ENCODE results near the gene ORC4.

The ORC4 gene

GRCh38 chr2:148020111-148021058 is at the start of gene ORC4:
TSS of gene ORC4 (minus strand) at chr2:148020737. CDS start at chr2:147975958, 44,779 bp downstream.
- H3K36me3 ChIP-seq (ENCODE audit: control insufficient read depth in 1 of 2, insufficient read depth in 2 of 2, low read length in 2 of 2) = no peaks in the 10 kb centered on the region
- H3K9me3 ChIP-seq (ENCODE audit: control insufficient read depth in 1 of 2, low read length in 2 of 2) = no peaks in the 10 kb centered on the region
- peak within 1 kb of the TSS; percentile 93 for H3K27ac ChIP-seq (ENCODE audit: low read length)
- H3K4me1 ChIP-seq (ENCODE audit: control insufficient read depth in 1 of 2, insufficient read depth in 2 of 2, low read length in 2 of 2) = peaks cover 0 to 22% of the 10 kb centered on the region in 2 donors
- H3K4me3 ChIP-seq (ENCODE audit: low read depth in 1 of 2, low read length in 2 of 2) = peak within 1 kb of the TSS; percentile 92 to 94
- H3K27me3 ChIP-seq (ENCODE audit: low read depth, low read length) = no peaks in the 10 kb centered on the region

DNA sequence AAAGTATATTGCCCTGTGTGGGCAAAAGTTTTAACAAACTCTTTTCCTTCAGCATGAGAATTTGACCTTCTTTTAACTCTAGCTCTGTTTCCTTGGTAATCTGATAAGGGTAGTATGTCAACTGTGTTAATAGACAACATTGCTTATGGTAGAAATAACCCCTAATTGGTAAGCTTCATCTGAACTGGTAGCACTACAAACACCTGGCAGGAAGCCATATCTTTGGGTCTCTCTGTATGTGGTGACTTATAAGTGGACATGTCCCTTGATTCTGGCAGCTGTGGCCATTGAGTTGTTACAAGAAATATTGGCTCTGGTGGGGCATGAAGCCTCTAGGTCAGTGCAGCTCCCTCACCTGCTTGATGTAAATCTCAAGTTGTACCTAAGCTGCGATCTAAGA is 47.3 kb upstream of the ORC4 start:
- Histone ChIP-seq H3K36me3 (ENCODE audit: control insufficient read depth in 1 of 2, insufficient read depth in 2 of 2, low read length in 2 of 2) (no peaks in the 10 kb centered on the region), H3K9me3 (ENCODE audit: control insufficient read depth in 1 of 2, low read length in 2 of 2) (no peaks in the 10 kb centered on the region), H3K27me3 (ENCODE audit: low read depth, low read length) (no peaks in the 10 kb centered on the region), H3K4me3 (ENCODE audit: low read depth in 1 of 2, low read length in 2 of 2) (no peak overlapping the region), H3K4me1 (ENCODE audit: control insufficient read depth in 1 of 2, insufficient read depth in 2 of 2, low read length in 2 of 2) (peaks cover 0 to 4% of the 10 kb centered on the region in 2 donors), H3K27ac (ENCODE audit: low read length) (no peak overlapping the region)

DNA sequence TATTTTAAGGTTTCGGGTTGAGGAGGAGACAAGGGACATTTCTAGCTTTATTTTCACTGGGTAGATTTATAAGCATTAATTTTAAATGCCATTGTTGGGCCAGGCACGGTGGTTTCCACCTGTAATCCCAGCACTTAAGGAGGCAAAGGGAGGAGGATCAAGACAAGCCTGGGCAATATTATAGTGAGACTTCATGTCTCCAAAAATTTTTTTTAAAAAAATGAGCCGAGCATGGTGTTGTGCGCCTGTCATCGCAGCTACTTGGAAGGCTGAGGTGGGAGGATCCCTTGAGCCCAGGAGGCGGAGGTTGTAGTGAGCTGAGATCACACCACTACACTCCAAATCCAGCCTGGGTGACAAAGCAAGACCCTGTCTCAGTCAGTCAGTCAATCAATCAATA is 45.4 kb upstream of the ORC4 start:
- no peak overlapping the region for H3K27ac ChIP-seq (ENCODE audit: low read length)
- H3K4me3 ChIP-seq (ENCODE audit: low read depth in 1 of 2, low read length in 2 of 2) = no peak overlapping the region
- no peaks in the 10 kb centered on the region for H3K9me3 ChIP-seq (ENCODE audit: control insufficient read depth in 1 of 2, low read length in 2 of 2)
- peaks cover 0 to 4% of the 10 kb centered on the region in 2 donors for H3K4me1 ChIP-seq (ENCODE audit: control insufficient read depth in 1 of 2, insufficient read depth in 2 of 2, low read length in 2 of 2)
- no peaks in the 10 kb centered on the region for H3K27me3 ChIP-seq (ENCODE audit: low read depth, low read length)
- no peaks in the 10 kb centered on the region for H3K36me3 ChIP-seq (ENCODE audit: control insufficient read depth in 1 of 2, insufficient read depth in 2 of 2, low read length in 2 of 2)

DNA sequence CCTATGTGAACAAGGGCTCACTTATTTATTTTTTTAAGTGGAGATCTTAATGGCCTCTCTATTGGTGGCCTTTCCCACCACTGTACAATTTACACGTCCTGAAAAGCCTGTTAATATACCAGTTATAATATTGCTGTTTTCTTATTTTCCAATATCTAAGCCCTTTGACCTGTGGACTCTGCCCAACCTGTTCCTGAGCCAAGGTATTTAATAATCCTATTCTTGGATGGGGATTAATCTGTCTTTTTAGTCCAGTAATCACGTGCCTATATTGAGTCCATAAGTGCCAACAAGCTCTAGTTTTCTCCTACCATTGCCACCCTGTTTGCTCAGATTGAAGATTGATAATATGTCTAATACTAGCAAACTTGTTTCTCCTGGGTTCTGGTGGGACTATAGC is 43.1 kb upstream of the ORC4 start:
- no peak overlapping the region for H3K4me3 ChIP-seq (ENCODE audit: low read depth in 1 of 2, low read length in 2 of 2)
- no peak overlapping the region for H3K27ac ChIP-seq (ENCODE audit: low read length)
- no peaks in the 10 kb centered on the region for H3K27me3 ChIP-seq (ENCODE audit: low read depth, low read length)
- peaks cover 0 to 4% of the 10 kb centered on the region in 2 donors for H3K4me1 ChIP-seq (ENCODE audit: control insufficient read depth in 1 of 2, insufficient read depth in 2 of 2, low read length in 2 of 2)
- H3K9me3 ChIP-seq (ENCODE audit: control insufficient read depth in 1 of 2, low read length in 2 of 2) = no peaks in the 10 kb centered on the region
- H3K36me3 ChIP-seq (ENCODE audit: control insufficient read depth in 1 of 2, insufficient read depth in 2 of 2, low read length in 2 of 2) = no peaks in the 10 kb centered on the region

DNA sequence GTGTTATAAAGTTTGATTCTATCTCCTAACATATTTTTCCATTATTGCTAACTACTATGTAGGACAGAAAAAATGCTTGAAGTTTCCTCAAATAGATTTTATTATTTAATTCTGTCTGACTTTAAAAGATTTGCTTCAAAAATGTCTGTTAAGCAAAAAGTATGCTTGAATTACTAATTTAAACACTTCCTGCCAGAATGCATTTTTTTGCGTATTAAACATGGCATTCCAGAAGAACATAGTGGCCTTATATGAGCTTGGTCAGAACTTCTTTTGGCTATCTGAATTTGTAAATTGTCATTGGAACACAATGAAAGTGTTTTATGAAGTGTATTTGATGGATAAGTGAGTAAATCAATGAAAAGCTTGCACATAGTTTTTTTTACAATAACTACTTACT is 38.1 kb upstream of the ORC4 start:
- Histone ChIP-seq H3K27me3 (ENCODE audit: low read depth, low read length) (no peaks in the 10 kb centered on the region), H3K36me3 (ENCODE audit: control insufficient read depth in 1 of 2, insufficient read depth in 2 of 2, low read length in 2 of 2) (peaks cover 0 to 3% of the 10 kb centered on the region in 2 donors), H3K9me3 (ENCODE audit: control insufficient read depth in 1 of 2, low read length in 2 of 2) (no peaks in the 10 kb centered on the region), H3K4me3 (ENCODE audit: low read depth in 1 of 2, low read length in 2 of 2) (no peak overlapping the region), H3K27ac (ENCODE audit: low read length) (no peak overlapping the region), H3K4me1 (ENCODE audit: control insufficient read depth in 1 of 2, insufficient read depth in 2 of 2, low read length in 2 of 2) (peaks cover 0 to 4% of the 10 kb centered on the region in 2 donors)

DNA sequence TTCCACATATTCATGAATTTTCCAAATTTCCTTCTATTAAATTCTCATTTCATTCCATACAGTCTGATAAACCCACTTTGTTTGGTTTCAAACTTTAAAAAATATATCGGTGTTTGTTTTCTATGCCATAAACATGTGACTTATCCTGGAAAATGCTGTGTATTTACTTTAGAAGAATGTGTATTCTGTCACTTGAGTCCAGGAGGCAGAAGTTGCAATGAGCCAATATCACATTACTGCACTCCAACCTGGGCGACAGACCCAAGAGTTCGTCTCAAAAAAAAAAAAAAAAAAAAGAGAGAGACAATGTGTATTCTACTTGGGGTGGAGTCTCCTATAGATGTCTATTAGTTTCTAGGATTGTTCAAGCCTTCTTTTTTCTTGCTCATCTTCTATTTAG is 32.1 kb upstream of the ORC4 start:
- no peaks in the 10 kb centered on the region for H3K27me3 ChIP-seq (ENCODE audit: low read depth, low read length)
- H3K4me3 ChIP-seq (ENCODE audit: low read depth in 1 of 2, low read length in 2 of 2) = no peak overlapping the region
- no peaks in the 10 kb centered on the region for H3K4me1 ChIP-seq (ENCODE audit: control insufficient read depth in 1 of 2, insufficient read depth in 2 of 2, low read length in 2 of 2)
- H3K9me3 ChIP-seq (ENCODE audit: control insufficient read depth in 1 of 2, low read length in 2 of 2) = peaks cover 0 to 4% of the 10 kb centered on the region in 2 donors
- peaks cover 0 to 3% of the 10 kb centered on the region in 2 donors for H3K36me3 ChIP-seq (ENCODE audit: control insufficient read depth in 1 of 2, insufficient read depth in 2 of 2, low read length in 2 of 2)
- H3K27ac ChIP-seq (ENCODE audit: low read length) = no peak overlapping the region

- Histone ChIP-seq H3K9me3 (ENCODE audit: control insufficient read depth in 1 of 2, low read length in 2 of 2) (peaks cover 0 to 4% of the 10 kb centered on the region in 2 donors), H3K4me1 (ENCODE audit: control insufficient read depth in 1 of 2, insufficient read depth in 2 of 2, low read length in 2 of 2) (no peaks in the 10 kb centered on the region), H3K4me3 (ENCODE audit: low read depth in 1 of 2, low read length in 2 of 2) (no peak overlapping the region), H3K27me3 (ENCODE audit: low read depth, low read length) (no peaks in the 10 kb centered on the region), H3K27ac (ENCODE audit: low read length) (no peak overlapping the region), H3K36me3 (ENCODE audit: control insufficient read depth in 1 of 2, insufficient read depth in 2 of 2, low read length in 2 of 2) (peaks cover 0 to 3% of the 10 kb centered on the region in 2 donors)
Measured at GRCh38 chr2:148049284-148049683, 28.7 kb upstream of the ORC4 start.

DNA sequence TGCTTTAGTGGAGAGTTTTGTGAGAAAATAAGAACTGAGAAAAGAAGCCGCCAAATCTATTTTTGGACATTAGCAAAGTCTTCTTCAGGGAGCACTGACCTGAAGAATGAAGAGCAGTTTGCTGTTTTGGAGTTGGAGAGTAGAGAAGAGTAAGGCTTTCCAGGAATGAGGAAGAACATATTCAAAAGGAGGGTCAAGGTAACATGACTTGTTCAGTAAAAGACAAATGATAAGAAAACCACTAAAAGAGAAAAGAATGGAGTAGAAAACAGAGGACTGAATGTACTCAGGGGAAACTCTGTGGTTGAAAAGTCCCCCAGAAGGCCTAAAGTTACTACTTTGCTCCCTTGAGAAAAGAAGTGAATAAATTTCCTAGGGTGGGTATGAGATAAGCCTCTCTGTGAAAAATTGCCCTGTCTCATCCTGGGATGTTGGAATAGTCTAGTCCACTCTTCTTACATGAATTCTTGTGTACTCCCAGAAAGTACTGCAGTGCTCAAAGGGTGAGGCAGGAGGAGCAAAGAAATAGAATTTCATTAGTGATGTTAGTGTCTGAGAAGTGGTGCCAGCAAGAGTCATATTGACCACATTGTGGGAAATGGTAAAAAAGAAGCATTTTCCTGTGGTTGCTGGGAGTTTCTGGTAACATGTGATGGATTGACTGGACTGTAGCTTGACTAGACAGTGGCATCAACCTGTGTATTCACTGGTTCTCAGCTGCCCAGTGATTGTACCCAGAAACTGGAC is 28.1 kb upstream of the ORC4 start:
- H3K27ac ChIP-seq (ENCODE audit: low read length) = no peak overlapping the region
- H3K4me1 ChIP-seq (ENCODE audit: control insufficient read depth in 1 of 2, insufficient read depth in 2 of 2, low read length in 2 of 2) = no peaks in the 10 kb centered on the region
- H3K4me3 ChIP-seq (ENCODE audit: low read depth in 1 of 2, low read length in 2 of 2) = no peak overlapping the region
- H3K27me3 ChIP-seq (ENCODE audit: low read depth, low read length) = no peaks in the 10 kb centered on the region
- H3K36me3 ChIP-seq (ENCODE audit: control insufficient read depth in 1 of 2, insufficient read depth in 2 of 2, low read length in 2 of 2) = no peaks in the 10 kb centered on the region
- H3K9me3 ChIP-seq (ENCODE audit: control insufficient read depth in 1 of 2, low read length in 2 of 2) = peaks cover 0 to 4% of the 10 kb centered on the region in 2 donors

- no peak overlapping the region for H3K27ac ChIP-seq (ENCODE audit: low read length)
- H3K4me3 ChIP-seq (ENCODE audit: low read depth in 1 of 2, low read length in 2 of 2) = no peak overlapping the region
- no peaks in the 10 kb centered on the region for H3K4me1 ChIP-seq (ENCODE audit: control insufficient read depth in 1 of 2, insufficient read depth in 2 of 2, low read length in 2 of 2)
- no peaks in the 10 kb centered on the region for H3K9me3 ChIP-seq (ENCODE audit: control insufficient read depth in 1 of 2, low read length in 2 of 2)
- H3K36me3 ChIP-seq (ENCODE audit: control insufficient read depth in 1 of 2, insufficient read depth in 2 of 2, low read length in 2 of 2) = no peaks in the 10 kb centered on the region
- no peaks in the 10 kb centered on the region for H3K27me3 ChIP-seq (ENCODE audit: low read depth, low read length)
Measured at GRCh38 chr2:148046802-148047201, 26.3 kb upstream of the ORC4 start.

DNA sequence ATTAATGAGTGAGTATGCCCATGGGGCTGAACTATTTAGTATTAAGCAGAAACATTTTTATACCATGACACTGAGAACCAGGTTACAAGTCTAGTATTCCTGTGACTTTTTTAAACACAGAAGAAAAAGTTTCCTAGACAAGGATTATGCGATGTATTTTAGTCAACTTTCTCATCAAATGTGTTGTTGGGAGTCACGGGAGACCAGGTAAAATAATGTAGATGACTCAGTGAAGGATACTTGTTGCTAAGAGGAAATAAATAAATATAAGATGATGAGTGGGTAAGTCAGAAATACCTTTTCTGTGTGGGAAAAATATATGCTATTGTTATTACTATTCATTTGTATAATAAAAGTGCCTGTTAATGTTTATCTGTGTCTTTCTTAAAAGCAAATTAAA is 23.8 kb upstream of the ORC4 start:
- Histone ChIP-seq H3K27me3 (ENCODE audit: low read depth, low read length) (no peaks in the 10 kb centered on the region), H3K36me3 (ENCODE audit: control insufficient read depth in 1 of 2, insufficient read depth in 2 of 2, low read length in 2 of 2) (no peaks in the 10 kb centered on the region), H3K4me1 (ENCODE audit: control insufficient read depth in 1 of 2, insufficient read depth in 2 of 2, low read length in 2 of 2) (no peaks in the 10 kb centered on the region), H3K27ac (ENCODE audit: low read length) (no peak overlapping the region), H3K9me3 (ENCODE audit: control insufficient read depth in 1 of 2, low read length in 2 of 2) (no peaks in the 10 kb centered on the region), H3K4me3 (ENCODE audit: low read depth in 1 of 2, low read length in 2 of 2) (no peak overlapping the region)

DNA sequence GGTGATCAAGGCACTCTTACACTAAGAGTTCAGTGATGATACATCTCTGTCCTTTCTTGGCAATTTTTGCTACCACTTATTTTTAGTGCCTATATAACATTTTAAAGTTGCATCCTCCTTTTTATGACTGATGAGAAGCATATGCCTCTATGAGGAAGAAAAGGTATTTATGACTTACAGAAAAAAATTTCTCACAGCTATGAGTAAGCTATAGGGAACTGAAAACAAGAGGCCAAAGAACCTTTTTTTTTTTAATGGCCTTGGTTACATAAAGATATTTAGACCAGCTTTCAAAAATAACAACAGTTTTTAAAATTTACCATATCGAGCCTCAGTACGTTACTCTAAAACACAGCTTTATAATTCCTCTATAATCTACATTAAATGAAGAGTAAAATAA is 21.7 kb upstream of the ORC4 start:
- H3K4me1 ChIP-seq (ENCODE audit: control insufficient read depth in 1 of 2, insufficient read depth in 2 of 2, low read length in 2 of 2) = peaks cover 0 to 6% of the 10 kb centered on the region in 2 donors
- no peak overlapping the region for H3K27ac ChIP-seq (ENCODE audit: low read length)
- H3K36me3 ChIP-seq (ENCODE audit: control insufficient read depth in 1 of 2, insufficient read depth in 2 of 2, low read length in 2 of 2) = no peaks in the 10 kb centered on the region
- no peaks in the 10 kb centered on the region for H3K9me3 ChIP-seq (ENCODE audit: control insufficient read depth in 1 of 2, low read length in 2 of 2)
- no peaks in the 10 kb centered on the region for H3K27me3 ChIP-seq (ENCODE audit: low read depth, low read length)
- H3K4me3 ChIP-seq (ENCODE audit: low read depth in 1 of 2, low read length in 2 of 2) = no peak overlapping the region
